ENCODE results near the gene SCRT2.
"Not testable (repeated sequence)": the region's sequence is repeated elsewhere in the genome, so short reads cannot be mapped to it uniquely, and the experiment has no call there.

SCRT2 gene

GRCh38 chr20:647479-648019 lies 28.1 kb downstream of the SCRT2 start:
- TF ChIP-seq PAX5 (IDR thresholded peaks at IDR 0.05; ENCODE audit: insufficient read depth, low read length, severe bottlenecking) (no peak), TAF1 (IDR thresholded peaks at IDR 0.05; ENCODE audit: low read depth, low read length) (no peak), SPI1 (IDR thresholded peaks at IDR 0.05; ENCODE audit: low read depth, low read length) (no peak), POLR2AphosphoS5 (IDR thresholded peaks at IDR 0.05; ENCODE audit: low read depth, low read length) (no peak), POU2F2 (IDR thresholded peaks at IDR 0.05; ENCODE audit: low read depth, low read length) (no peak), POLR2A (IDR thresholded peaks at IDR 0.05; ENCODE audit: low read depth, low read length) (no peak)
- no peak for DNase-seq (ENCODE audit: insufficient read length, low spot score)
- no peak for FAIRE-seq

GRCh38 chr20:646868-647233 lies 28.8 kb downstream of the SCRT2 start:
- FAIRE-seq (no peak), DNase-seq (ENCODE audit: insufficient read length, low spot score) (no peak)
- TF ChIP-seq TAF1 (IDR thresholded peaks at IDR 0.05; ENCODE audit: low read depth, low read length) (no peak), SPI1 (IDR thresholded peaks at IDR 0.05; ENCODE audit: low read depth, low read length) (no peak), POLR2AphosphoS5 (IDR thresholded peaks at IDR 0.05; ENCODE audit: low read depth, low read length) (no peak), POU2F2 (IDR thresholded peaks at IDR 0.05; ENCODE audit: low read depth, low read length) (no peak), PAX5 (IDR thresholded peaks at IDR 0.05; ENCODE audit: insufficient read depth, low read length, severe bottlenecking) (no peak), POLR2A (IDR thresholded peaks at IDR 0.05; ENCODE audit: low read depth, low read length) (no peak)

GRCh38 chr20:646107-646867 lies 29.3 kb downstream of the SCRT2 start:
- DNase-seq (ENCODE audit: insufficient read length, low spot score): no peak
- no peak for FAIRE-seq
- TF ChIP-seq POU2F2 (IDR thresholded peaks at IDR 0.05; ENCODE audit: low read depth, low read length) (no peak), PAX5 (IDR thresholded peaks at IDR 0.05; ENCODE audit: insufficient read depth, low read length, severe bottlenecking) (no peak), POLR2AphosphoS5 (IDR thresholded peaks at IDR 0.05; ENCODE audit: low read depth, low read length) (no peak), TAF1 (IDR thresholded peaks at IDR 0.05; ENCODE audit: low read depth, low read length) (no peak), POLR2A (IDR thresholded peaks at IDR 0.05; ENCODE audit: low read depth, low read length) (no peak), SPI1 (IDR thresholded peaks at IDR 0.05; ENCODE audit: low read depth, low read length) (no peak)

GRCh38 chr20:645318-646106 lies 30.1 kb downstream of the SCRT2 start:
- FAIRE-seq: peak; percentile 93
- peak; percentile 88 for DNase-seq (ENCODE audit: insufficient read length, low spot score)
- TF ChIP-seq SPI1 (IDR thresholded peaks at IDR 0.05; ENCODE audit: low read depth, low read length) (peak; percentile 35; the same call in 1 of the 2 replicates), POU2F2 (IDR thresholded peaks at IDR 0.05; ENCODE audit: low read depth, low read length) (no peak)

- no peak for FAIRE-seq
- DNase-seq (ENCODE audit: insufficient read length, low spot score): no peak
- TF ChIP-seq POLR2AphosphoS5 (IDR thresholded peaks at IDR 0.05; ENCODE audit: low read depth, low read length) (no peak), POLR2A (IDR thresholded peaks at IDR 0.05; ENCODE audit: low read depth, low read length) (no peak), PAX5 (IDR thresholded peaks at IDR 0.05; ENCODE audit: insufficient read depth, low read length, severe bottlenecking) (no peak), POU2F2 (IDR thresholded peaks at IDR 0.05; ENCODE audit: low read depth, low read length) (no peak), TAF1 (IDR thresholded peaks at IDR 0.05; ENCODE audit: low read depth, low read length) (no peak), SPI1 (IDR thresholded peaks at IDR 0.05; ENCODE audit: low read depth, low read length) (no peak)
These were observed 30.8 kb downstream of the SCRT2 start for GRCh38 chr20:644692-645317.

- no peak for DNase-seq (ENCODE audit: insufficient read length, low spot score)
- TF ChIP-seq POU2F2 (IDR thresholded peaks at IDR 0.05; ENCODE audit: low read depth, low read length) (no peak), SPI1 (IDR thresholded peaks at IDR 0.05; ENCODE audit: low read depth, low read length) (no peak), TAF1 (IDR thresholded peaks at IDR 0.05; ENCODE audit: low read depth, low read length) (no peak), POLR2A (IDR thresholded peaks at IDR 0.05; ENCODE audit: low read depth, low read length) (no peak), POLR2AphosphoS5 (IDR thresholded peaks at IDR 0.05; ENCODE audit: low read depth, low read length) (no peak), PAX5 (IDR thresholded peaks at IDR 0.05; ENCODE audit: insufficient read depth, low read length, severe bottlenecking) (no peak)
- FAIRE-seq: no peak
These were observed 33.0 kb downstream of the SCRT2 start for GRCh38 chr20:642398-643174.

- not testable (repeated sequence) for DNase-seq (ENCODE audit: insufficient read length, low spot score); FAIRE-seq
These were observed 33.6 kb downstream of the SCRT2 start for GRCh38 chr20:642013-642397.

- TF ChIP-seq POU2F2 (IDR thresholded peaks at IDR 0.05; ENCODE audit: low read depth, low read length): no peak
- no peak for TF ChIP-seq SPI1 (IDR thresholded peaks at IDR 0.05; ENCODE audit: low read depth, low read length)
- TF ChIP-seq TAF1 (IDR thresholded peaks at IDR 0.05; ENCODE audit: low read depth, low read length): no peak
- no peak for TF ChIP-seq POLR2AphosphoS5 (IDR thresholded peaks at IDR 0.05; ENCODE audit: low read depth, low read length)
- FAIRE-seq: no peak
These were observed 34.1 kb downstream of the SCRT2 start for GRCh38 chr20:641516-641875.

More at GRCh38 chr20:641516-641875, 34.1 kb downstream of the SCRT2 start:
- no peak for DNase-seq (ENCODE audit: insufficient read length, low spot score)

Data from GM12891 (cell line).